GM12878 (cell line): ENCODE measurements around the gene ATAD3A. TPM values are rescaled to one million over a fixed set of nuclear protein-coding genes. Genes with fewer than 3 reads are reported as not detected.

Experiments
- ATAC-seq: fragments of 200-7000 bp; cut with Tn5 transposase; 3 replicates; pipeline ENCODE4 v1.9.1; 2020; ENCODE audit warnings: mild to moderate bottlenecking, moderate library complexity
- BruUV-seq: library from RNA; stranded (reverse); fragments of 400-500 nt; replicated peaks from 2 replicates; lab custom pipeline; 2021; lab: Mats Ljungman, UMichigan
- CTCF ChIA-PET: fragments of 300-600 bp; sonication (Branson Sonifier 250); formaldehyde crosslinking; extraction: SDS; loops from one replicate; lab custom pipeline; 2021; ENCODE audit warnings: inconsistent platforms; lab: Yijun Ruan, JAX
- POLR2A ChIA-PET: fragments of 350-600 bp; formaldehyde crosslinking; extraction: SDS; loops from one replicate; lab custom pipeline; 2021; ENCODE audit warnings: inconsistent platforms; lab: Charles Lee
- RAD21 ChIA-PET: fragments of 300-600 bp; sonication (Branson Sonifier 250); formaldehyde crosslinking; loops from one replicate; lab custom pipeline; 2023; ENCODE audit warnings: antibody characterized with exemption; ENCODE audit not compliant: unreplicated experiment; lab: Charles Lee
- SMC1A ChIA-PET: fragments of 300-600 bp; sonication (Branson Sonifier 250); formaldehyde crosslinking; loops from one replicate; lab custom pipeline; 2023; ENCODE audit not compliant: unreplicated experiment, uncharacterized antibody; lab: Charles Lee
- DNase-seq: peaks from one replicate; pipeline ENCODE4 v3.0.0-alpha.2; 2011; ENCODE audit warnings: low read depth, low spot score
- FAIRE-seq: peaks from 3 replicates; lab custom pipeline; 2011; peaks lifted over from hg19 to GRCh38; lab: Jason Lieb, UNC
- H2AFZ ChIP-seq: 2 replicates; pipeline ENCODE4 v1.6.0; 2011; ENCODE audit warnings: low read depth, low read length, control low read depth; ENCODE audit not compliant: control insufficient read depth
- H3K27ac ChIP-seq: 2 replicates; pipeline ENCODE4 v1.5.1; 2011; ENCODE audit warnings: control low read depth; ENCODE audit not compliant: control insufficient read depth, insufficient read depth
- H3K27me3 ChIP-seq, 2 experiments: replicated peaks in 1 of 2; 2 replicates each; pipeline versions ENCODE4 v1.6.0 to v1.6.1; 2011; ENCODE audit warnings: low read length in 1 of 2; ENCODE audit not compliant: control insufficient read depth in 2 of 2, insufficient read depth in 2 of 2
- H3K36me3 ChIP-seq, 2 experiments: 2 replicates each; pipeline ENCODE4 v1.5.1; 2011; ENCODE audit warnings: low read length in 1 of 2; ENCODE audit not compliant: control insufficient read depth in 2 of 2, insufficient read depth in 2 of 2
- H3K4me1 ChIP-seq: 2 replicates; pipeline ENCODE4 v1.6.1; 2011; ENCODE audit warnings: mild to moderate bottlenecking, low read length, moderate library complexity, mixed read lengths; ENCODE audit not compliant: control insufficient read depth, insufficient read depth
- H3K4me2 ChIP-seq: 2 replicates; pipeline ENCODE4 v1.6.0; 2011; ENCODE audit warnings: control low read depth; ENCODE audit not compliant: control insufficient read depth, insufficient read depth
- H3K4me3 ChIP-seq: fragments of 200-600 bp; sonication (generic); 2 replicates; pipeline ENCODE4 v1.5.1; 2016
- H3K79me2 ChIP-seq: 2 replicates; pipeline ENCODE4 v1.6.0; 2011; ENCODE audit warnings: low read length; ENCODE audit not compliant: control insufficient read depth, insufficient read depth
- H3K9ac ChIP-seq: 2 replicates; pipeline ENCODE4 v1.8.0; 2011; ENCODE audit warnings: low read length, control low read depth, mixed read lengths; ENCODE audit not compliant: control insufficient read depth, insufficient read depth
- H3K9me3 ChIP-seq: replicated peaks from 3 replicates; pipeline ENCODE4 v1.5.1; 2011; ENCODE audit warnings: mild to moderate bottlenecking, low read length; ENCODE audit not compliant: control insufficient read depth, insufficient read depth
- H4K20me1 ChIP-seq: 2 replicates; pipeline ENCODE4 v1.6.0; 2011; ENCODE audit not compliant: control insufficient read depth, insufficient read depth
- MTA2 ChIP-seq: fragments of 450-650 bp; IDR thresholded peaks from 2 replicates; pipeline ENCODE4 v1.6.1; 2016; ENCODE audit warnings: low read depth, mild to moderate bottlenecking, moderate library complexity
- RB1 ChIP-seq: fragments of 450-650 bp; formaldehyde crosslinking; IDR thresholded peaks from 2 replicates; pipeline ENCODE4 v1.6.1; 2017; ENCODE audit warnings: mild to moderate bottlenecking, borderline replicate concordance
- WGBS: methylation state at CpG from one replicate; pipeline ENCODE4 v1.1.6; 2016; ENCODE audit warnings: low lambda C conversion rate; ENCODE audit not compliant: insufficient replicate concordance, insufficient coverage; ENCODE audit errors: missing lambda C conversion rate; 5-methylcytosine and 5-hydroxymethylcytosine counted together
- in situ Hi-C: fragments of 300-500 bp; cut with MboI; formaldehyde crosslinking; loops from 9 replicates; pipeline ENCODE4 v1.14.3; 2018; ENCODE audit warnings: mixed read lengths
- intact Hi-C: fragments of 100-400 bp; cut with micrococcal nuclease; formaldehyde crosslinking; loops from one replicate; pipeline ENCODE4 v1.14.2; 2022; ENCODE audit not compliant: unreplicated experiment
- polyA plus RNA-seq, 11 experiments: library from polyadenylated mRNA; depleted of rRNA in 4 of 11; unstranded in 6 of 11; stranded (reverse) in 5 of 11; fragments of >200 nt; fragmentation: Nextera tagmentation in 4 of 11; fragmentation: Illumina TruSeq in 1 of 11; extraction: Ambion mirVana in 4 of 11; extraction: Trizol in 1 of 11; gene quantifications; 1 replicate in 1 of 11; 2 replicates in 10 of 11; pipeline versions ENCODE4 v1.2.1 to v1.2.3, GENCODE V29; 2011 to 2016; ENCODE audit warnings: inconsistent platforms in 2 of 11, missing spikeins in 2 of 11, low read depth in 1 of 11
- total RNA-seq, 4 experiments: library from RNA; depleted of rRNA in 3 of 4; stranded (reverse); fragments of >200 nt in 3 of 4; fragmentation: Illumina TruSeq in 1 of 4; extraction: Trizol in 1 of 4; gene quantifications; 2 replicates each; pipeline versions ENCODE4 v1.2.1 to v1.2.3, GENCODE V29; 2013 to 2021
- TF ChIP-seq, protein P1 (sequence below): IDR thresholded peaks from 2 replicates; pipeline ENCODE4 v1.6.1; 2012; ENCODE audit warnings: low read depth, low read length, improper control_type of control experiment
- TF ChIP-seq, protein P2 (sequence below): IDR thresholded peaks from 2 replicates; pipeline ENCODE4 v1.6.1; 2011; ENCODE audit warnings: mild to moderate bottlenecking, low read depth, low read length, moderate library complexity; ENCODE audit not compliant: insufficient replicate concordance
- TF ChIP-seq, protein P3 (sequence below): IDR thresholded peaks from 2 replicates; pipeline ENCODE4 v1.6.1; 2012; ENCODE audit warnings: improper control_type of control experiment, low read depth, low read length; ENCODE audit not compliant: insufficient replicate concordance
- TF ChIP-seq, protein P4 (sequence below): fragments of 450-650 bp; IDR thresholded peaks from 2 replicates; pipeline ENCODE4 v1.6.1; 2016; ENCODE audit warnings: mild to moderate bottlenecking

Gene ATAD3A
- total and polyA plus RNA-seq, 10 of the 15 experiments (the other 5 are each of a cell fraction or from before 2014, with no cell fraction given) = 0.05 to 93.5 (median 38.9) TPM

DNA sequence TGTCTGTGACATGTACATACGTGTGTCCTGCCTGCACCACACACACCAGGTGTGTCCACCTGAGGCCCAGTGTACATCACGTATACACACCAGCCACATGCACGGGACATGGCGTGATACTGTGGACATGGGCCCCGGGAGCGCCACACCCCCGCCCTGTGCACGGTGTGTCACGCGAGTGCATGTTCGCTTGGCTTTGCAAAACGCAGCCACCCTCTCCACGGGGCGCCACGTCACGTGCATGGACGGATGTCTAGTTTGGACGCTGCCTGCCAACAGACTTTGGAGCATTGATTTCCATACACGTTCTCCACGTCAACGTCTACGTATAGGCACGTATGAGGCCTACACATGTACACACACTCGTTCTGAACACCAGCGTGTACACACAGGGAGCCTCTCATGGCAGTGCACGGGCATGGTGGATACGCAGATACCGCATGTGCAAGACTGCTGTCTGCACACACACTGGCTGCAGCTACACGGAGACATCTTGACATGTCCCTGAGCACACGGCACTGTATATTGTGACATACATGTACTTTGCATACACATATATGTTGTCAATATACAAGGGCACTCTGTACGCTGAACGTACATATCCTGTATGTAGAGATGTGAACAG, 25.8 kb downstream of the ATAD3A start:
- 80% methylated on average over 32 of the region's 32 CpGs for WGBS
- ChIA-PET POLR2A (no interaction called here), RAD21 (no interaction called here), CTCF (no interaction called here), SMC1A (no interaction called here)
- no peak overlapping the region for H3K27ac ChIP-seq
- H3K4me3 ChIP-seq = no peak overlapping the region
- TF ChIP-seq, protein P1, sequence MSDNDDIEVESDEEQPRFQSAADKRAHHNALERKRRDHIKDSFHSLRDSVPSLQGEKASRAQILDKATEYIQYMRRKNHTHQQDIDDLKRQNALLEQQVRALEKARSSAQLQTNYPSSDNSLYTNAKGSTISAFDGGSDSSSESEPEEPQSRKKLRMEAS = no peak
- no peak for TF ChIP-seq RB1
- no TSS peak for BruUV-seq
- H3K9ac ChIP-seq = no peak overlapping the region
- no peaks in the 10 kb centered on the region for H4K20me1 ChIP-seq
- no peaks in the 10 kb centered on the region for H3K27me3 ChIP-seq
- no peak overlapping the region for H3K4me2 ChIP-seq
- no peaks in the 10 kb centered on the region for H3K4me1 ChIP-seq
- H3K79me2 ChIP-seq = no peaks in the 10 kb centered on the region
- DNase-seq = no peak
- H2AFZ ChIP-seq = no peak overlapping the region
- no peaks in the 10 kb centered on the region; a peak in 2 of 4 replicates for H3K36me3 ChIP-seq
- ATAC-seq = no peak
- intact Hi-C loops = no loop called here
- no peak for FAIRE-seq
- H3K9me3 ChIP-seq = no peaks in the 10 kb centered on the region
- in situ Hi-C loops = no loop called here

DNA sequence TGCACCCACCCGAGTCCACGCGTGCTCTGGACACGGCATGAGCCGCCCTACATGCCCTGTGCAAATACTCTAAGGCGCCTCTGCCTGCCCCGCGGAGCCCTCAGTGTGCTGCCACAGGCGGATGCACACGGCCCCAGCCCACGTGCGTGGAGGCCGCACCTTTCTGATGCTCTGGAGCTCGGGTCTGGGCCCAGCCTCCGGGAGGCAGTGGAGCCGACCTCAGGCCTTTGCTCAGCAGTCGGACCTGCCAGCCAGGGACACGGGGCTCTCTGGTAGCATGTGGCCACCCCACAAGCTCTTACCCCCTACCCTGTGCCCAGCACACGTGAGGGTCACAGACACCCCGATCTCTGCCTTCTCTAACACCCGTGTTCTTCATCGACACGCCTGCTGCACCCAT, 26.4 kb downstream of the ATAD3A start:
- intact Hi-C loops = no loop called here
- H2AFZ ChIP-seq = no peak overlapping the region
- WGBS = 47% methylated on average over 23 of the region's 23 CpGs
- no peak for TF ChIP-seq MTA2
- TF ChIP-seq, protein P2, sequence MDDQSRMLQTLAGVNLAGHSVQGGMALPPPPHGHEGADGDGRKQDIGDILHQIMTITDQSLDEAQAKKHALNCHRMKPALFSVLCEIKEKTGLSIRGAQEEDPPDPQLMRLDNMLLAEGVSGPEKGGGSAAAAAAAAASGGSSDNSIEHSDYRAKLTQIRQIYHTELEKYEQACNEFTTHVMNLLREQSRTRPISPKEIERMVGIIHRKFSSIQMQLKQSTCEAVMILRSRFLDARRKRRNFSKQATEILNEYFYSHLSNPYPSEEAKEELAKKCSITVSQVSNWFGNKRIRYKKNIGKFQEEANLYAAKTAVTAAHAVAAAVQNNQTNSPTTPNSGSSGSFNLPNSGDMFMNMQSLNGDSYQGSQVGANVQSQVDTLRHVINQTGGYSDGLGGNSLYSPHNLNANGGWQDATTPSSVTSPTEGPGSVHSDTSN = no peak
- TF ChIP-seq, protein P3, sequence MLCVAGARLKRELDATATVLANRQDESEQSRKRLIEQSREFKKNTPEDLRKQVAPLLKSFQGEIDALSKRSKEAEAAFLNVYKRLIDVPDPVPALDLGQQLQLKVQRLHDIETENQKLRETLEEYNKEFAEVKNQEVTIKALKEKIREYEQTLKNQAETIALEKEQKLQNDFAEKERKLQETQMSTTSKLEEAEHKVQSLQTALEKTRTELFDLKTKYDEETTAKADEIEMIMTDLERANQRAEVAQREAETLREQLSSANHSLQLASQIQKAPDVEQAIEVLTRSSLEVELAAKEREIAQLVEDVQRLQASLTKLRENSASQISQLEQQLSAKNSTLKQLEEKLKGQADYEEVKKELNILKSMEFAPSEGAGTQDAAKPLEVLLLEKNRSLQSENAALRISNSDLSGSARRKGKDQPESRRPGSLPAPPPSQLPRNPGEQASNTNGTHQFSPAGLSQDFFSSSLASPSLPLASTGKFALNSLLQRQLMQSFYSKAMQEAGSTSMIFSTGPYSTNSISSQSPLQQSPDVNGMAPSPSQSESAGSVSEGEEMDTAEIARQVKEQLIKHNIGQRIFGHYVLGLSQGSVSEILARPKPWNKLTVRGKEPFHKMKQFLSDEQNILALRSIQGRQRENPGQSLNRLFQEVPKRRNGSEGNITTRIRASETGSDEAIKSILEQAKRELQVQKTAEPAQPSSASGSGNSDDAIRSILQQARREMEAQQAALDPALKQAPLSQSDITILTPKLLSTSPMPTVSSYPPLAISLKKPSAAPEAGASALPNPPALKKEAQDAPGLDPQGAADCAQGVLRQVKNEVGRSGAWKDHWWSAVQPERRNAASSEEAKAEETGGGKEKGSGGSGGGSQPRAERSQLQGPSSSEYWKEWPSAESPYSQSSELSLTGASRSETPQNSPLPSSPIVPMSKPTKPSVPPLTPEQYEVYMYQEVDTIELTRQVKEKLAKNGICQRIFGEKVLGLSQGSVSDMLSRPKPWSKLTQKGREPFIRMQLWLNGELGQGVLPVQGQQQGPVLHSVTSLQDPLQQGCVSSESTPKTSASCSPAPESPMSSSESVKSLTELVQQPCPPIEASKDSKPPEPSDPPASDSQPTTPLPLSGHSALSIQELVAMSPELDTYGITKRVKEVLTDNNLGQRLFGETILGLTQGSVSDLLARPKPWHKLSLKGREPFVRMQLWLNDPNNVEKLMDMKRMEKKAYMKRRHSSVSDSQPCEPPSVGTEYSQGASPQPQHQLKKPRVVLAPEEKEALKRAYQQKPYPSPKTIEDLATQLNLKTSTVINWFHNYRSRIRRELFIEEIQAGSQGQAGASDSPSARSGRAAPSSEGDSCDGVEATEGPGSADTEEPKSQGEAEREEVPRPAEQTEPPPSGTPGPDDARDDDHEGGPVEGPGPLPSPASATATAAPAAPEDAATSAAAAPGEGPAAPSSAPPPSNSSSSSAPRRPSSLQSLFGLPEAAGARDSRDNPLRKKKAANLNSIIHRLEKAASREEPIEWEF = no peak
- TF ChIP-seq, protein P4, sequence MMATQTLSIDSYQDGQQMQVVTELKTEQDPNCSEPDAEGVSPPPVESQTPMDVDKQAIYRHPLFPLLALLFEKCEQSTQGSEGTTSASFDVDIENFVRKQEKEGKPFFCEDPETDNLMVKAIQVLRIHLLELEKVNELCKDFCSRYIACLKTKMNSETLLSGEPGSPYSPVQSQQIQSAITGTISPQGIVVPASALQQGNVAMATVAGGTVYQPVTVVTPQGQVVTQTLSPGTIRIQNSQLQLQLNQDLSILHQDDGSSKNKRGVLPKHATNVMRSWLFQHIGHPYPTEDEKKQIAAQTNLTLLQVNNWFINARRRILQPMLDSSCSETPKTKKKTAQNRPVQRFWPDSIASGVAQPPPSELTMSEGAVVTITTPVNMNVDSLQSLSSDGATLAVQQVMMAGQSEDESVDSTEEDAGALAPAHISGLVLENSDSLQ = no peak

More for the DNA sequence above, 26.4 kb downstream of the ATAD3A start:
- Histone ChIP-seq H3K36me3 (no peaks in the 10 kb centered on the region; a peak in 2 of 4 replicates), H3K9ac (no peak overlapping the region), H3K4me2 (no peak overlapping the region), H3K4me1 (no peaks in the 10 kb centered on the region), H3K9me3 (no peaks in the 10 kb centered on the region), H4K20me1 (no peaks in the 10 kb centered on the region), H3K27ac (no peak overlapping the region), H3K79me2 (no peaks in the 10 kb centered on the region), H3K4me3 (no peak overlapping the region), H3K27me3 (no peaks in the 10 kb centered on the region)
- in situ Hi-C loops = no loop called here
- ChIA-PET SMC1A (no interaction called here), CTCF (no interaction called here), POLR2A (no interaction called here), RAD21 (no interaction called here)
- BruUV-seq = no TSS peak
- no peak for ATAC-seq
- no peak for FAIRE-seq
- DNase-seq = no peak
